ENCODE results near the gene BEST4. TPM values are rescaled to one million over a fixed set of nuclear protein-coding genes. Genes with fewer than 3 reads are reported as not detected.
"Not testable (repeated sequence)": the region's sequence is repeated elsewhere in the genome, so short reads cannot be mapped to it uniquely, and the experiment has no call there.

Gene BEST4
- total RNA-seq, 4 donors from 2014 or later = 0.21 to 1.0 TPM; not detected in 2

- intact Hi-C loops (cut with DNase I; ENCODE audit: low total_unique reads) = no loop called here
- peak in 1 of 2 donors; percentile 36 for DNase-seq
- H3K36me3 ChIP-seq = no peaks in the 10 kb centered on the region
- H3K27ac ChIP-seq = peak overlapping the region; percentile 94 to 98
- no peaks in the 10 kb centered on the region for H3K4me1 ChIP-seq
- H3K27me3 ChIP-seq = no peaks in the 10 kb centered on the region
- H3K4me3 ChIP-seq = peak overlapping the region; percentile 88 to 93
- TF ChIP-seq CTCF (IDR thresholded peaks at IDR 0.05) (no peak), POLR2A (IDR thresholded peaks at IDR 0.05) (no peak)
- no peaks in the 10 kb centered on the region for H3K9me3 ChIP-seq
Observed at GRCh38 chr1:44775930-44776729, 11.8 kb downstream of the BEST4 start.

- H3K4me1 ChIP-seq = no peaks in the 10 kb centered on the region
- H3K9me3 ChIP-seq = no peaks in the 10 kb centered on the region
- H3K36me3 ChIP-seq = no peaks in the 10 kb centered on the region
- TF ChIP-seq POLR2A (IDR thresholded peaks at IDR 0.05) (peak; percentile 88 to 95), CTCF (IDR thresholded peaks at IDR 0.05) (peak in 1 of 4 experiments; percentile 5)
- intact Hi-C loops (cut with DNase I; ENCODE audit: low total_unique reads) = no loop called here
- no peaks in the 10 kb centered on the region for H3K27me3 ChIP-seq
- H3K27ac ChIP-seq = peak within 1 kb of the TSS; percentile 94 to 98
- peak; percentile 92 to 95 for DNase-seq
- peak within 1 kb of the TSS; percentile 88 to 93 for H3K4me3 ChIP-seq
Observed at GRCh38 chr1:44775078-44775929, 12.7 kb downstream of the BEST4 start, which contains the start of gene RPS8. Gene RPS8 (plus strand): TSS chr1:44775540. CDS start chr1:44775597, 57 bp downstream.

GRCh38 chr1:44766421-44766820 lies 21.5 kb downstream of the BEST4 start:
- H3K4me1 ChIP-seq; H3K36me3 ChIP-seq; DNase-seq; H3K9me3 ChIP-seq; H3K4me3 ChIP-seq; intact Hi-C loops (cut with DNase I; ENCODE audit: low total_unique reads); H3K27ac ChIP-seq; H3K27me3 ChIP-seq: not testable (repeated sequence)

- Histone ChIP-seq H3K9me3 (no peaks in the 10 kb centered on the region), H3K36me3 (no peaks in the 10 kb centered on the region), H3K27ac (no peak overlapping the region), H3K4me3 (no peak overlapping the region), H3K27me3 (no peaks in the 10 kb centered on the region), H3K4me1 (no peaks in the 10 kb centered on the region)
- TF ChIP-seq CTCF (IDR thresholded peaks at IDR 0.05) (no peak), POLR2A (IDR thresholded peaks at IDR 0.05) (no peak)
- DNase-seq = no peak
- intact Hi-C loops (cut with DNase I; ENCODE audit: low total_unique reads) = no loop called here
Observed at GRCh38 chr1:44760876-44761275, 27.1 kb downstream of the BEST4 start.

- H3K9me3 ChIP-seq = no peaks in the 10 kb centered on the region
- H3K27me3 ChIP-seq = no peaks in the 10 kb centered on the region
- no peak overlapping the region for H3K27ac ChIP-seq
- no peaks in the 10 kb centered on the region for H3K4me1 ChIP-seq
- no peak overlapping the region for H3K4me3 ChIP-seq
- no peaks in the 10 kb centered on the region for H3K36me3 ChIP-seq
- intact Hi-C loops (cut with DNase I; ENCODE audit: low total_unique reads) = no loop called here
- no peak for TF ChIP-seq POLR2A (IDR thresholded peaks at IDR 0.05)
- no peak for TF ChIP-seq CTCF (IDR thresholded peaks at IDR 0.05)
- no peak for DNase-seq
Observed at GRCh38 chr1:44759077-44759476, 28.9 kb downstream of the BEST4 start.
